H9 (cell line): Measurements from ENCODE around the gene FAM180B. TPM values are rescaled to one million over a fixed set of nuclear protein-coding genes. Genes with fewer than 3 reads are reported as not detected.
"Not testable (repeated sequence)": the region's sequence is repeated elsewhere in the genome, so short reads cannot be mapped to it uniquely, and the experiment has no call there.

Experiments used
- DNase-seq: peaks from one replicate; pipeline ENCODE4 v3.0.0-alpha.2; 2017
- H2AFZ ChIP-seq: one replicate; pipeline ENCODE4 v1.6.1; 2013; ENCODE audit warnings: mild to moderate bottlenecking, low read length, control low read depth, moderate library complexity
- H2AK5ac ChIP-seq: 2 replicates; pipeline ENCODE4 v1.6.1; 2013; ENCODE audit warnings: low read length, control low read depth, mixed read lengths; ENCODE audit not compliant: insufficient read length
- H2BK120ac ChIP-seq: one replicate; pipeline ENCODE4 v1.6.1; 2013; ENCODE audit warnings: low read depth, mild to moderate bottlenecking, low read length, control low read depth, inconsistent platforms; ENCODE audit not compliant: poor library complexity, severe bottlenecking
- H2BK12ac ChIP-seq: 2 replicates; pipeline ENCODE4 v1.6.1; 2013; ENCODE audit warnings: low read length, control low read depth, mixed read lengths, low read depth; ENCODE audit not compliant: insufficient read length
- H2BK15ac ChIP-seq: 2 replicates; pipeline ENCODE4 v1.6.1; 2013; ENCODE audit warnings: low read depth, low read length, control low read depth
- H2BK20ac ChIP-seq: one replicate; pipeline ENCODE4 v1.6.1; 2013; ENCODE audit warnings: low read depth, mild to moderate bottlenecking, low read length, control low read depth, inconsistent platforms; ENCODE audit not compliant: poor library complexity, severe bottlenecking
- H2BK5ac ChIP-seq: 2 replicates; pipeline ENCODE4 v1.6.1; 2013; ENCODE audit warnings: low read length, control low read depth, mixed read lengths; ENCODE audit not compliant: insufficient read length
- H3K14ac ChIP-seq: 2 replicates; pipeline ENCODE4 v1.6.1; 2013; ENCODE audit warnings: low read length, control low read depth; ENCODE audit not compliant: insufficient read depth
- H3K18ac ChIP-seq: 2 replicates; pipeline ENCODE4 v1.6.1; 2013; ENCODE audit warnings: low read depth, mild to moderate bottlenecking, mixed read lengths, low read length, control low read depth; ENCODE audit not compliant: insufficient read length
- H3K23ac ChIP-seq: 2 replicates; pipeline ENCODE4 v1.6.1; 2013; ENCODE audit warnings: low read length, control low read depth, mixed read lengths, low read depth; ENCODE audit not compliant: insufficient read length
- H3K23me2 ChIP-seq: 2 replicates; pipeline ENCODE4 v1.6.1; 2013; ENCODE audit warnings: low read depth, mild to moderate bottlenecking, mixed read lengths, low read length, control low read depth; ENCODE audit not compliant: insufficient read length, poor library complexity, severe bottlenecking
- H3K27ac ChIP-seq: 2 replicates; pipeline ENCODE4 v1.5.1; 2013; ENCODE audit warnings: low read length, control low read depth, mixed read lengths, low read depth; ENCODE audit not compliant: insufficient read length
- H3K27me3 ChIP-seq: 2 replicates; pipeline ENCODE4 v1.6.1; 2013; ENCODE audit warnings: low read length, control low read depth, inconsistent platforms; ENCODE audit not compliant: insufficient read depth
- H3K4ac ChIP-seq: 2 replicates; pipeline ENCODE4 v1.6.1; 2013; ENCODE audit warnings: low read depth, mild to moderate bottlenecking, control low read depth, inconsistent platforms, low read length, moderate library complexity
- H3K4me1 ChIP-seq: 2 replicates; pipeline ENCODE4 v1.6.1; 2013; ENCODE audit warnings: low read length, control low read depth, inconsistent platforms; ENCODE audit not compliant: insufficient read depth
- H3K4me2 ChIP-seq: 2 replicates; pipeline ENCODE4 v1.6.1; 2013; ENCODE audit warnings: low read length, control low read depth, mixed read lengths; ENCODE audit not compliant: insufficient read length, insufficient read depth
- H3K56ac ChIP-seq: 2 replicates; pipeline ENCODE4 v1.6.1; 2013; ENCODE audit warnings: low read depth, mild to moderate bottlenecking, mixed read lengths, low read length, control low read depth; ENCODE audit not compliant: insufficient read length
- H3K79me1 ChIP-seq: 2 replicates; pipeline ENCODE4 v1.6.1; 2013; ENCODE audit warnings: low read depth, mild to moderate bottlenecking, moderate library complexity, low read length, control low read depth, inconsistent platforms; ENCODE audit not compliant: insufficient read depth, poor library complexity, severe bottlenecking
- H3K79me2 ChIP-seq: 2 replicates; pipeline ENCODE4 v1.6.1; 2013; ENCODE audit warnings: low read length, control low read depth, inconsistent platforms; ENCODE audit not compliant: insufficient read depth
- H3K9ac ChIP-seq: 2 replicates; pipeline ENCODE4 v1.6.1; 2013; ENCODE audit warnings: low read length, control low read depth, mixed read lengths; ENCODE audit not compliant: insufficient read length; ENCODE audit errors: extremely low read depth
- H3K9me3 ChIP-seq: one replicate; pipeline ENCODE4 v1.6.1; 2013; ENCODE audit warnings: low read depth, low read length, inconsistent platforms; ENCODE audit not compliant: control insufficient read depth
- H3T11ph ChIP-seq: one replicate; pipeline ENCODE4 v1.6.1; 2013; ENCODE audit warnings: mild to moderate bottlenecking, low read length, control low read depth, inconsistent platforms
- H4K20me1 ChIP-seq: one replicate; pipeline ENCODE4 v1.6.1; 2013; ENCODE audit not compliant: control insufficient read depth, insufficient read length, insufficient read depth
- H4K5ac ChIP-seq: 2 replicates; pipeline ENCODE4 v1.6.1; 2013; ENCODE audit warnings: low read depth, mild to moderate bottlenecking, mixed read lengths, low read length, control low read depth; ENCODE audit not compliant: insufficient read length
- H4K8ac ChIP-seq: replicated peaks from 2 replicates; pipeline ENCODE4 v1.6.1; 2013; ENCODE audit warnings: low read length, control low read depth, mixed read lengths, low read depth; ENCODE audit not compliant: insufficient read length
- H4K91ac ChIP-seq: 2 replicates; pipeline ENCODE4 v1.6.1; 2013; ENCODE audit warnings: low read depth, mild to moderate bottlenecking, moderate library complexity, mixed read lengths, low read length, control low read depth; ENCODE audit not compliant: insufficient read length
- H3K27ac Mint-ChIP-seq, 3 experiments: 2 replicates in 2 of 3; 3 replicates in 1 of 3; pipeline ENCODE4 v1.8.0; 2020 to 2021; ENCODE audit warnings: mixed read lengths in 3 of 3, mild to moderate bottlenecking in 1 of 3, moderate library complexity in 1 of 3
- H3K27me3 Mint-ChIP-seq: 2 replicates; pipeline ENCODE4 v1.8.0; 2021; ENCODE audit warnings: low read depth, mild to moderate bottlenecking, moderate library complexity, mixed read lengths
- H3K36me3 Mint-ChIP-seq, 3 experiments: 2 replicates in 2 of 3; 3 replicates in 1 of 3; pipeline ENCODE4 v1.8.0; 2020 to 2021; ENCODE audit warnings: low read depth in 3 of 3, mixed read lengths in 3 of 3; ENCODE audit not compliant: insufficient read depth in 1 of 3
- H3K4me1 Mint-ChIP-seq, 2 experiments: 2 replicates each; pipeline ENCODE4 v1.8.0; 2020; ENCODE audit warnings: mixed read lengths in 2 of 2
- H3K4me3 Mint-ChIP-seq, 2 experiments: 2 replicates in 1 of 2; 3 replicates in 1 of 2; pipeline ENCODE4 v1.8.0; 2020 to 2021; ENCODE audit warnings: mild to moderate bottlenecking in 2 of 2, mixed read lengths in 2 of 2, moderate library complexity in 1 of 2
- H3K9me3 Mint-ChIP-seq, 2 experiments: 2 replicates in 1 of 2; 3 replicates in 1 of 2; pipeline ENCODE4 v1.8.0; 2020; ENCODE audit warnings: mild to moderate bottlenecking in 2 of 2, mixed read lengths in 2 of 2, moderate library complexity in 1 of 2
- WGBS: extraction: QIAGEN DNeasy Blood & Tissue Kit; methylation state at CpG from one replicate; pipeline ENCODE4 v1.1.7; 2013; ENCODE audit warnings: missing lambda C conversion rate, low lambda C conversion rate, mixed read lengths; ENCODE audit not compliant: insufficient read length; ENCODE audit errors: extremely low coverage; 5-methylcytosine and 5-hydroxymethylcytosine counted together
- total RNA-seq: library from RNA; stranded (reverse); gene quantifications from 2 replicates; pipeline ENCODE4 v1.2.1, GENCODE V29; 2021
- TF ChIP-seq, protein P1 (sequence below): fragments of 200-600 bp; sonication (generic); conservative IDR thresholded peaks from 3 replicates; pipeline ENCODE4 v1.8.0; 2021; ENCODE audit warnings: antibody characterized with exemption, mild to moderate bottlenecking

The FAM180B gene
- total RNA-seq, 1 experiment from 2014 or later: 0.37 TPM

GRCh38 chr11:47545298-47545697 is 41.2 kb upstream of the FAM180B start:
- H3K27me3 ChIP-seq: no peaks in the 10 kb centered on the region
- H2BK120ac ChIP-seq: no peak overlapping the region
- H3K27me3 Mint-ChIP-seq: no peaks in the 10 kb centered on the region
- no peak overlapping the region for H3K4ac ChIP-seq
- no CpG with 5 or more reads among the region's 6 CpGs for WGBS
- H2BK20ac ChIP-seq: no peak overlapping the region
- no peaks in the 10 kb centered on the region; the same call in 1 of the 2 replicates for H3K4me1 ChIP-seq
- TF ChIP-seq, protein P1, sequence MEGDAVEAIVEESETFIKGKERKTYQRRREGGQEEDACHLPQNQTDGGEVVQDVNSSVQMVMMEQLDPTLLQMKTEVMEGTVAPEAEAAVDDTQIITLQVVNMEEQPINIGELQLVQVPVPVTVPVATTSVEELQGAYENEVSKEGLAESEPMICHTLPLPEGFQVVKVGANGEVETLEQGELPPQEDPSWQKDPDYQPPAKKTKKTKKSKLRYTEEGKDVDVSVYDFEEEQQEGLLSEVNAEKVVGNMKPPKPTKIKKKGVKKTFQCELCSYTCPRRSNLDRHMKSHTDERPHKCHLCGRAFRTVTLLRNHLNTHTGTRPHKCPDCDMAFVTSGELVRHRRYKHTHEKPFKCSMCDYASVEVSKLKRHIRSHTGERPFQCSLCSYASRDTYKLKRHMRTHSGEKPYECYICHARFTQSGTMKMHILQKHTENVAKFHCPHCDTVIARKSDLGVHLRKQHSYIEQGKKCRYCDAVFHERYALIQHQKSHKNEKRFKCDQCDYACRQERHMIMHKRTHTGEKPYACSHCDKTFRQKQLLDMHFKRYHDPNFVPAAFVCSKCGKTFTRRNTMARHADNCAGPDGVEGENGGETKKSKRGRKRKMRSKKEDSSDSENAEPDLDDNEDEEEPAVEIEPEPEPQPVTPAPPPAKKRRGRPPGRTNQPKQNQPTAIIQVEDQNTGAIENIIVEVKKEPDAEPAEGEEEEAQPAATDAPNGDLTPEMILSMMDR: no peak
- H3K9me3 ChIP-seq: no peaks in the 10 kb centered on the region
- H3K27ac ChIP-seq: no peak overlapping the region
- no peak for DNase-seq
- no peak overlapping the region for H3K9ac ChIP-seq
- H3K4me1 Mint-ChIP-seq: peaks cover 18 to 19% of the 10 kb centered on the region in 2 experiments
- H3K23me2 ChIP-seq: no peaks in the 10 kb centered on the region
- H3K79me1 ChIP-seq: peaks cover 3% of the 10 kb centered on the region
- peaks cover 66% of the 10 kb centered on the region for H3K79me2 ChIP-seq
- H2BK12ac ChIP-seq: no peak overlapping the region
- no peak overlapping the region for H2BK5ac ChIP-seq
- no peak overlapping the region for H3K4me3 Mint-ChIP-seq
- no peak overlapping the region for H4K91ac ChIP-seq
- no peak overlapping the region for H4K5ac ChIP-seq
- no peak overlapping the region for H3K18ac ChIP-seq
- H2BK15ac ChIP-seq: no peak overlapping the region
- H3K14ac ChIP-seq: no peak overlapping the region
- H3T11ph ChIP-seq: no peak overlapping the region
- no peaks in the 10 kb centered on the region for H3K9me3 Mint-ChIP-seq
- no peaks in the 10 kb centered on the region for H4K20me1 ChIP-seq
- no peak overlapping the region for H3K4me2 ChIP-seq
- H4K8ac ChIP-seq: no peak overlapping the region
- H2AFZ ChIP-seq: no peak overlapping the region
- H3K36me3 Mint-ChIP-seq: peaks cover 6 to 30% (median 17%) of the 10 kb centered on the region in 3 experiments; a peak in 6 of 7 replicates
- no peak overlapping the region for H3K23ac ChIP-seq
- H3K56ac ChIP-seq: no peak overlapping the region
- H2AK5ac ChIP-seq: no peak overlapping the region
- H3K27ac Mint-ChIP-seq: no peak overlapping the region

- H3K4ac ChIP-seq, H3K9ac ChIP-seq, H3K9me3 ChIP-seq, H3K27me3 Mint-ChIP-seq, H2AFZ ChIP-seq, H3K4me2 ChIP-seq, H3K4me3 Mint-ChIP-seq, H3K27me3 ChIP-seq, H3K4me1 ChIP-seq, H3K23ac ChIP-seq, H3K14ac ChIP-seq, H3K23me2 ChIP-seq, H4K8ac ChIP-seq, DNase-seq, H2BK120ac ChIP-seq, H4K20me1 ChIP-seq, H2BK5ac ChIP-seq, H4K5ac ChIP-seq, H2BK12ac ChIP-seq, H3K9me3 Mint-ChIP-seq, H2BK20ac ChIP-seq, H2AK5ac ChIP-seq, H2BK15ac ChIP-seq, H3K18ac ChIP-seq, H3T11ph ChIP-seq, H3K56ac ChIP-seq, H3K27ac Mint-ChIP-seq, H3K79me1 ChIP-seq, H3K27ac ChIP-seq, H4K91ac ChIP-seq: not testable (repeated sequence)
- WGBS: no CpG with 5 or more reads among the region's 7 CpGs
- peaks cover 69% of the 10 kb centered on the region for H3K79me2 ChIP-seq
- H3K4me1 Mint-ChIP-seq: peaks cover 17 to 18% of the 10 kb centered on the region in 2 experiments
- peaks cover 10 to 32% (median 16%) of the 10 kb centered on the region in 3 experiments; a peak in 6 of 7 replicates for H3K36me3 Mint-ChIP-seq
Measured at GRCh38 chr11:47546274-47546673, 40.2 kb upstream of the FAM180B start.
